HG03442 (cell line): Measurements from ENCODE around the gene PTGES3L.
"Not testable (repeated sequence)": the region's sequence is repeated elsewhere in the genome, so short reads cannot be mapped to it uniquely, and the experiment has no call there.

Experiments used
- ATAC-seq: cut with Tn5 transposase; IDR thresholded peaks from one replicate; pipeline ENCODE4 v1.9.1; 2021; ENCODE audit warnings: mild to moderate bottlenecking, moderate library complexity; ENCODE audit not compliant: unreplicated experiment

The PTGES3L gene

GRCh38 chr17:42982266-42982665 lies 2.4 kb upstream of the PTGES3L start:
- ATAC-seq, result no peak

DNA sequence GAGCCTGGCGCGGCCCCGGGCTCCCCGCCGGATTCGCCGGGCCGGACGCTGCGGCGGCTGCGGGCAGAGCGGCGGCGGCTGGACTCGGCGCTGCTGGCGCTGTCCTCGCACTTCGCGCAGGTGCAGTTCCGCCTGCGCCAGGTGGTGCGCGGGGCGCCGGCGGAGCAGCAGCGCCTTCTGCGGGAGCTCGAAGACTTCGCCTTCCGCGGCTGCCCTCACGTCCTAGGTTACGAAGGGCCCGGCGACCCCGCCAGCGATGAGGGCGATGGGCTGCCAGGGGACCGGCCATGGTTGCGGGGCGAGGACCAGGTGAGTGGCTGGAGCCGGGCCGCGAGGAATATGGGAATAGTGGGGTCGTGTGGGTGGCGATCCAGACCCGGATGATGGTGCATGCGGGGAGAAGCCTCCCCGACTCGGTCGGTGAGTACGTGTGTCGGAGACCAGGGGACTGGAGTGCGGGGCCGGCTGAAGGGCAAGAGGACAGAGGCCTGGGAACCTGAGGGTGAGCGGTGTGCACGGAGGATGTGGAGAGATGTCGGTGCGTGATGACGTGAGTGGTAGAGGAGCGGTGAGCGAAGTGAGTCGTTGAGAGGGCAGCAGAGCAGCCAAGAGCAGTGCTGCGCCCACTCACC lies 1.0 kb upstream of the PTGES3L start:
- peak; percentile 40 for ATAC-seq

DNA sequence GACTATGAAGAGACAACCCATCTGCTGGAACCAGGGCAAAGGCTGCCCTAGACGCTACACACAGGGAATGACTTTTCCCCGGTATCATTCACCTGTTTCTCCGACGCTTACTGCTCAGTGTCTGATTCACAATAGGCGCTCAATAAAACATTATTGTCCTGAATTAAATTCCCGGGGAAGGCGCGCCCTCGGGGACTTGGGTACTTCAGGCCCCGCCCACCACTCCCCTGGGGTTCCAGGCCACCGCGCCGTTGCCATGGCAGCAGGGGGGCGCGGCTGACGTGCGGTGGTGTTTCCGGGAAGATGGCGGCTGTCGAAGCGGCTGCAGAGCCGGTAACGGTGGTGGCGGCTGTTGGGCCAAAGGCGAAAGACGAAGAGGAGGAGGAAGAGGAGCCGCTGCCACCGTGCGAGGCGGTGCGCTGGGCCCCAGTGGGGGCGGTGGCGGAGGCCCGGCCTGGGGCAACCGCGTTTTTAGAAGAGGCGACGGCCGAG lies 440 bp upstream of the PTGES3L start, which contains the start of gene RUNDC1:
TSS of gene RUNDC1 (plus strand) at position 292 of the 492 bp plus-strand sequence. CDS start at position 304, 12 bp downstream.
- peak; percentile 75 for ATAC-seq

DNA sequence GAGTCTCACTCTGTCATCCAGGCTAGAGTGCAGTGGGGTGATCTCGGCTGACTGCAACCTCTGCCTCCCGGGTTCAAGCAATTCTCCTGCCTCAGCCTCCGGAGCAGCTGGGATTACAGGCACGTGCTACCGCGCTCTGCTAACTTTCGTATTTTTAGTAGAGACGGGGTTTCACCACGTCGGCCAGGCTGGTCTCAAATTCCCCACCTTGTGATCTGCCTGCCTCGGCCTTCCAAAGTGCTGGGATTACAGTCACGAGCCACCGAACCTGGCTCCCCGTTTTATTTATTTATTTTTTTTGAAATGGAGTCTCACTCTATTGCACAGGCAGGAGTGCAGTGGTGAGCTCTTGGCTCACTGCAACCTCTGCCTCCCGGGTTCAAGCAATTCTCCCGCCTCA lies 4.2 kb downstream of the PTGES3L start:
- not testable (repeated sequence) for ATAC-seq

DNA sequence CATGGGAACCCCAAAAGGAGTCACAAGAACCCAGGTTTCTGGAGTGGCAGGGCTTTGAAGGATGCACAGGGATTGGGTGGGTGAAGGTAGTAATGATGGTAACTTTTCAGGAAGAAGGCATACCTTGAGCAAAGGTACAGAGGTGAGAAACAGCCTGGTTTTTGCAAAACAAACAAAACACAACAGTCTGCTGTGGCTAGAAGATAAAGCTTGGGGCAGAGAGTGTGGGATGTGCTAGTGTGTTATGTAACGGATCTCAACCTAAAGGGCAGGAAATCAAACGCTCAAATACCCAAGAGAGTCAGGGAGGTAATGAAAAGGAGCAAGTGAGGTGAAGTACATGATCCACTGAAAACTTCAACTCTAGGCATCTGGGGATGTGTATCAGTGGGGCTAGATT lies 4.6 kb downstream of the PTGES3L start:
- no peak for ATAC-seq

GRCh38 chr17:42973323-42973722 lies 6.6 kb downstream of the PTGES3L start:
- ATAC-seq, result not testable (repeated sequence)

DNA sequence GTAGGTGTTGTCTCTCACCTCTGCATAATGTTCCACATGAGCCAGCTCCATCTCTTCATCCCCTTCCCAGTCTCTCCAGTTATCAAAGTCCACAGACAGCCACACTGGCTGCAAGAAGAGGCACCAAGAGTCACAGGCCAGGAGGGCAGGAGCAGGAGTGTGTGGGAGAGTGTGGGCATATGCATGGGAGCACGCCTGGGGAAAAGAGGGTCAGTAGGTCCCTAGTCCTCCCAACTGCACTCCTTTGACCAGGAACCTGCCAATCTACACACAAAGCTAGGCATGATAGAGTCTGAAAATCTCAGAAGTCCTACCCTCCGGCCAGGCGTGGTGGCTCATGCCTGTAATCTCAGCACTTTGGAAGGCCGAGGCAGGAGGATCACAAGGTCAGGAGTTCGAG lies 8.3 kb downstream of the PTGES3L start:
- no peak for ATAC-seq

- ATAC-seq, result no peak
These were observed 10.8 kb downstream of the PTGES3L start for GRCh38 chr17:42969001-42969581.

DNA sequence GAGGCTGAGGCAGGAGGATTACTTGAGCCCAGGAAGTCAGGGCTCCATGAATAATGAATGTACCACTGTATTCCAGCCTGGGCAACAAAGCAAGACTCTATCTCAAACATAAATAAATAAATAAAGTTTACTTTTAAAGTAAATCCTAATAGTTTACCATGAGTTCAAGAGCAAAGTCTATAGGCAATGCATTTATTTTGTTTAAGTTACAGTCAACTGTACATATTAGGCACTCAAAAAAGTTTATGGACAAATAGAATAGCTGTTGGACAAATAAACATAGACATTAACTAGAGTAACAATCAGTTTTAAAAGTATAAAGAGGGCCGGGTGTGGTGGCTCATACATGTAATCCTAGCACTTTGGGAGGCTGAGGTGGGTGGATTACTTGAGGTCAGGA lies 12.0 kb downstream of the PTGES3L start:
- no peak for ATAC-seq

DNA sequence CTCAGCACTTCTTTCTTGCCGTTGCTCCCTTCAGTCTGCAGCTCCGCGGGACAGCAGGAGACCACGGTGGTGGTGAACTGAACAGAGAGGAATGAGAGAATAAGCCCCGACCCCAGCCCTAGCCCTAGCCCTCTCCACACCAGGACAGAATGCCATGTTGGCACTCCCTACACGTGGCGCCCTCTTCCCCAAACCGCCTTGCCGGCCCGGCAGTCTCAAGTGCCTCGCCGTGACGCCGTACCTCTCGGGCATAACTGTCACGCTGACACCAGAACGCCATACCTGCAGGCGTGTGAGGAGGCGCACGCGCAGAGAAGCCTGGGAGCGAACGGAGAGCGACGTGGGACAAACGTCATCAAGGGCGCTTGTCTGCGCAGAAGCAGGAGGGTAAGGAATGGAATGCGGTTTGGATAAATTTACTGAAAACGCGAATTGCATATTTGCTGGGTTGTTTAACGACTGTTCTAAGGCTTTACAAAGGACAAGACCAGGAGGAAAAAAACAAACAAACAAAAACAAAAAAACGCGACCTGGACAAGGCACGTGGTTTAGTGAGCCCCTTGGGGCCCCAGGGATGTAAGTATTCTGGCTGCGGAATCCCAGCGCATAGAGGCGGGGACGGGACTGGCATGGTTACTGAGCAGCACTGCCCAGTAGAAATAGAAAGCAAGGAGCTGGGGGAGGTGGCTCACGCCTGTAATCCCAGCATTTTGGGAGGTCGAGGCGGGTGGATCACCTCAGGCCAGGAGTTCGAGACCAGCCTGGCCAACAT lies 15.5 kb downstream of the PTGES3L start, which contains the start of gene AARSD1:
TSS of gene AARSD1 (minus strand) at position 294 of the 772 bp plus-strand sequence. CDS start at position 280, 14 bp downstream.
- peak; percentile 79 for ATAC-seq

DNA sequence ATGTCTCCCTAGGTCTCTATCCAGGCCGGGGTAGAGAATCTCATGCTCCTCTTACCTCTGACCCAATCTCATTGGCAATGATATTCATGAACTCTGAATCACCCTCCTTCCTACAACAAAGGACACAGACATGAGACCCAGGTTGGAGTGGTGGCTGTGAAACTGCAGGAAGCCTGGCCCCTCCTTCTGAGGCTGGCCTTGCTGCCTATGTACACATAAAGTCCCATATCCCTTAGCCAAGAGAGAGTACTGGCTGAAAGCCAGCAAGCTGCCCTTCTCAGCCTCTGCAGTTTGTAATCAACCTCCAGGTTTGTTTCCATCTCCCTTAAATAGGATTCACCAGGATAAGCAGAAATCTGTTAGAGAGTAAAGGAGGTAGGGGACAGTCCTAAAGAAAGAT lies 26.2 kb downstream of the PTGES3L start:
- no peak for ATAC-seq

DNA sequence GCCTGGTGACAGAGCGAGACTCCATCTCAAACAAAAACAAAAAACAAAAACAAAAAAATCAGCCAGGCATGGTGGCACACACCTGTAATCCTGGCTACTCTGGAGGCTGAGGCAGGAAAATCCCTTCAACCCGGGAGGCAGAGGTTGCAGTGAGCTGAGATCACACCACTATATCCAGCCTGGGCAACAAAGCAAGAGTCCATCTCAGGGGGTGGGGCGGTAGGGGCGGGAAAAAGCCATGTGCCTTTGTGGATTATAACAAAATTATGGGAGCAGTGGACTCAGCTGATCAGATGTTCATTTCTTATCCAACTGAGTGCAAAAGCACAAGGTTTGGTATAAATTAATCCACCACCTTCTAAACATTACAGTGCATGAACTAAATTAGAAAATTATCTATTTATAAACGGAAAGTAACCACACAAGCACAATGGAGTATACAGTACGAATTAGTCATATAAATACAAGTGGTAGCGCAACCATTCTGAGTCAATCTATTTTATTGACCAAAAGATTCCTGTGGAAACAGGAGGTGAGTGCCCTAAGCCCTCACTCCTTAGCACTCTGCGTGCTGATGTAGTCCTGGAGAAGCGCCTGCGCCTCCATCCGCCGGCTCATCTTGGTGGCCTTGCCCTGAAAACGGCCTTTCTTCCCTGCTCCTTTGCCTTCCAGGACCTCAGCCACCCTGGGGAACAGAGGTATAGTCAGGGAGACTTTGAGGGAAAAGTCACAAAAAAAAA lies 29.7 kb downstream of the PTGES3L start:
- ATAC-seq, result no peak

DNA sequence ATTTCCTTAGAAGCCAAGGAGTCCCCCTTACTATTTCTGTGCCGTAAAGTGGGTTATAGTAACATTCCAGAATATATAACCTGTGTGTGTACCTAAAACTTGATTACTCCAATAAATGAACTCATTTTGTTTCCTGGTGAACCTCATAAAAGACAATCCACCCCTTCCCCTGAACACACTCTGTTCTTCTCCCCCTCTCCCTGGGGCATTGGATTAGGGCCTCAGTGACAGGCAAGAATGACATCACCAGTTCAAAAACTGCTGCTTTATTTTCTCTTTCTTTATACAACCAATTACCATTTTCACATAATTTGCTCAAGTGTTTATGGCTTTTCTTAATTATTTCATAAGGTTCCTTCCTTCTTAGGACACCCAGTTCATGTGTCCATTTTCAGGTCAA lies 33.1 kb downstream of the PTGES3L start:
- ATAC-seq, result no peak

DNA sequence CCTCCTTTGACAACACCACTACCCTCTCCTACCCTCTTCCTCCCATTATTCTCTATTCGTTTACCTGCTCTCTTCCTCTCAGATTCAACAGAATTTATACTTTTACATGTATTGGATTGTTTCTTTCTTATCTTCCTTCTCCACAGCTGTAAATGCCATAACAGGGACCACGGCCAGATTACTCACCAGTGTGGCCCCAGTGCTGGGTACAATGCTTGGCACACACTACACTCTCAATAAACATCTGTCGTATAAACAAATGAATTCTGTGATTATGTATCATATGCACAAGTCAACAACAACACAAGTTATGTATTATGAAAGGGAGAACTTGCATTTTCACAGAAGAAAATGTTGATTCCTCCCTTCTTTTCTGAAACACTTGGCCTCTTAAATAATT lies 35.7 kb downstream of the PTGES3L start:
- no peak for ATAC-seq

- no peak for ATAC-seq
These were observed 41.9 kb downstream of the PTGES3L start for GRCh38 chr17:42937712-42938596.

- no peak for ATAC-seq
These were observed 50.4 kb downstream of the PTGES3L start for GRCh38 chr17:42929497-42929844.

- ATAC-seq, result no peak
These were observed 51.0 kb downstream of the PTGES3L start for GRCh38 chr17:42928714-42929496.

DNA sequence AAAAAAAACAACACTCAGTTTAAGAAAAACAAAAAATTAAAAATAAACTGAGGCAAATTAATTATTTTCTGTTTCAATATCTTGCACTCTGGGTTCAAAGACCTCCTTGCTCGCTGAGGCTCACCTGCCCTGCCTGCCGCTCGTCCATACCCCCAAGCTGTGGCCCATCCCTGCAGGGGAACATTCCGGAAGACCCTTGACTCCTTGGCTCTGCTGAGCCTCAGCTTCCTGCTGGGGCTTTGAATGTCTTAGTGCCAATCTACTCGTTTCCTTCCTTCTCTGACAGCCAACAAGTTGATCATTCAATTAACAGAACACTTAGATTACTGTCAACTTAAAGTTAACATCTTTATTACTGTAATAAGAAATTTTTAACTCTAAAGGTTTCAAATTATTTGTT lies 55.0 kb downstream of the PTGES3L start:
- no peak for ATAC-seq

- not testable (repeated sequence) for ATAC-seq
These were observed 56.4 kb downstream of the PTGES3L start for GRCh38 chr17:42923472-42923871.
